SH-SY5Y (cell line): Measurements from ENCODE around the gene EXOC6B.

Experiments
- GATA2 ChIP-seq: IDR thresholded peaks from 2 replicates; pipeline ENCODE4 v1.6.1; 2011; ENCODE audit warnings: mild to moderate bottlenecking, low read depth, low read length
- GATA3 ChIP-seq: IDR thresholded peaks from 2 replicates; pipeline ENCODE4 v1.6.1; 2011; ENCODE audit warnings: low read depth, mild to moderate bottlenecking, low read length, moderate library complexity

Gene EXOC6B

GRCh38 chr2:72139471-72139873 lies 686.4 kb downstream of the EXOC6B start:
- TF ChIP-seq GATA2 (no peak), GATA3 (no peak)

- TF ChIP-seq GATA2 (no peak), GATA3 (no peak)
These were observed 686.9 kb downstream of the EXOC6B start for GRCh38 chr2:72138921-72139381.

- no peak for TF ChIP-seq GATA3
- no peak for TF ChIP-seq GATA2
These were observed 687.6 kb downstream of the EXOC6B start for GRCh38 chr2:72138011-72138881.

GRCh38 chr2:72137498-72138010 lies 688.3 kb downstream of the EXOC6B start:
- no peak for TF ChIP-seq GATA2
- no peak for TF ChIP-seq GATA3

- TF ChIP-seq GATA3 (no peak), GATA2 (no peak)
These were observed 688.8 kb downstream of the EXOC6B start for GRCh38 chr2:72136933-72137497.

- no peak for TF ChIP-seq GATA3
- no peak for TF ChIP-seq GATA2
These were observed 689.5 kb downstream of the EXOC6B start for GRCh38 chr2:72136331-72136730.

GRCh38 chr2:72135921-72136320 lies 689.9 kb downstream of the EXOC6B start:
- no peak for TF ChIP-seq GATA2
- no peak for TF ChIP-seq GATA3

- TF ChIP-seq GATA3 (no peak), GATA2 (no peak)
These were observed 690.6 kb downstream of the EXOC6B start for GRCh38 chr2:72134997-72135800.

GRCh38 chr2:72134408-72134996 lies 691.3 kb downstream of the EXOC6B start:
- TF ChIP-seq GATA2: no peak
- no peak for TF ChIP-seq GATA3

- TF ChIP-seq GATA3: no peak
- no peak for TF ChIP-seq GATA2
These were observed 692.0 kb downstream of the EXOC6B start for GRCh38 chr2:72133721-72134407.

GRCh38 chr2:72132981-72133720 lies 692.7 kb downstream of the EXOC6B start:
- TF ChIP-seq GATA2: no peak
- no peak for TF ChIP-seq GATA3

GRCh38 chr2:72131916-72132841 lies 693.7 kb downstream of the EXOC6B start:
- TF ChIP-seq GATA3: no peak
- TF ChIP-seq GATA2: no peak
